HEK293 (cell line): ENCODE measurements around the gene RPS15.

Experiments used
- CTCF ChIA-PET: fragments of 350-600 bp; formaldehyde crosslinking; extraction: SDS; loops from one replicate; lab custom pipeline; 2021; ENCODE audit warnings: antibody characterized with exemption; lab: Yijun Ruan, JAX
- POLR2A ChIA-PET: fragments of 300-600 bp; formaldehyde crosslinking; extraction: SDS; loops from one replicate; lab custom pipeline; 2020; ENCODE audit warnings: antibody characterized with exemption, inconsistent platforms; lab: Yijun Ruan, JAX
- H3K27ac ChIP-seq: fragments of 200-500 bp; sonication (Bioruptor generic); 2 replicates; pipeline ENCODE4 v1.5.1; 2014; ENCODE audit warnings: low read depth, low read length, control low read depth, inconsistent platforms; ENCODE audit errors: extremely low read depth
- H3K36me3 ChIP-seq, 2 experiments: fragments of 200-500 bp in 1 of 2; sonication (Bioruptor generic) in 1 of 2; 1 replicate in 1 of 2; 2 replicates in 1 of 2; pipeline ENCODE4 v1.5.1; 2014 to 2017; ENCODE audit warnings: inconsistent platforms in 2 of 2, low read length in 2 of 2; ENCODE audit not compliant: control insufficient read depth in 2 of 2, insufficient read depth in 1 of 2
- H3K4me1 ChIP-seq: fragments of 200-500 bp; sonication (Bioruptor generic); 2 replicates; pipeline ENCODE4 v1.5.1; 2014; ENCODE audit warnings: mild to moderate bottlenecking, low read length, inconsistent platforms; ENCODE audit not compliant: control insufficient read depth, insufficient read depth
- H3K4me3 ChIP-seq: 2 replicates; pipeline ENCODE4 v1.5.1; 2011; ENCODE audit warnings: low read depth, mild to moderate bottlenecking, control low read depth, low read length, moderate library complexity
- H3K9me3 ChIP-seq: fragments of 200-500 bp; sonication (Bioruptor generic); 2 replicates; pipeline ENCODE4 v1.5.1; 2014; ENCODE audit warnings: low read depth, low read length, inconsistent platforms; ENCODE audit not compliant: control insufficient read depth, insufficient read depth
- BCL6B ChIP-seq: fragments of 450-650 bp; formaldehyde crosslinking; IDR thresholded peaks from 2 replicates; pipeline ENCODE4 v1.5.1; 2017; ENCODE audit warnings: missing biosample characterization, missing genetic modification characterization
- KLF1 ChIP-seq: fragments of 450-650 bp; formaldehyde crosslinking; IDR thresholded peaks from 2 replicates; pipeline ENCODE4 v1.5.1; 2016; ENCODE audit warnings: missing biosample characterization, missing genetic modification characterization
- KLF8 ChIP-seq: fragments of 450-650 bp; formaldehyde crosslinking; IDR thresholded peaks from 2 replicates; pipeline ENCODE4 v1.5.1; 2016; ENCODE audit warnings: missing biosample characterization, missing genetic modification characterization
- PATZ1 ChIP-seq: fragments of 450-650 bp; formaldehyde crosslinking; IDR thresholded peaks from 2 replicates; pipeline ENCODE4 v1.5.1; 2016; ENCODE audit warnings: missing biosample characterization, missing genetic modification characterization
- RBAK ChIP-seq: fragments of 450-650 bp; formaldehyde crosslinking; IDR thresholded peaks from 2 replicates; pipeline ENCODE4 v1.5.1; 2016; ENCODE audit warnings: missing biosample characterization, missing genetic modification characterization
- REST ChIP-seq: fragments of 450-650 bp; formaldehyde crosslinking; IDR thresholded peaks from 2 replicates; pipeline ENCODE4 v1.5.1; 2016; ENCODE audit warnings: missing biosample characterization, missing genetic modification characterization
- SP2 ChIP-seq: fragments of 450-650 bp; formaldehyde crosslinking; IDR thresholded peaks from 2 replicates; pipeline ENCODE4 v1.5.1; 2016; ENCODE audit warnings: missing biosample characterization, missing genetic modification characterization
- YY1 ChIP-seq: fragments of 450-650 bp; formaldehyde crosslinking; IDR thresholded peaks from 2 replicates; pipeline ENCODE4 v1.5.1; 2018; ENCODE audit warnings: missing biosample characterization, missing genetic modification characterization
- ZBTB11 ChIP-seq: fragments of 450-650 bp; formaldehyde crosslinking; conservative IDR thresholded peaks from 2 replicates; pipeline ENCODE4 v1.5.1; 2016; ENCODE audit warnings: low read depth, missing biosample characterization, missing genetic modification characterization
- ZBTB21 ChIP-seq: fragments of 450-650 bp; formaldehyde crosslinking; IDR thresholded peaks from 2 replicates; pipeline ENCODE4 v1.5.1; 2017; ENCODE audit warnings: missing biosample characterization, missing genetic modification characterization
- ZNF16 ChIP-seq: fragments of 450-650 bp; formaldehyde crosslinking; IDR thresholded peaks from 2 replicates; pipeline ENCODE4 v1.5.1; 2016; ENCODE audit warnings: low read depth, missing biosample characterization, missing genetic modification characterization
- ZNF501 ChIP-seq: fragments of 450-650 bp; formaldehyde crosslinking; IDR thresholded peaks from 2 replicates; pipeline ENCODE4 v1.5.1; 2016; ENCODE audit warnings: missing biosample characterization, missing genetic modification characterization
- ZNF600 ChIP-seq: fragments of 450-650 bp; formaldehyde crosslinking; IDR thresholded peaks from 2 replicates; pipeline ENCODE4 v1.5.1; 2016; ENCODE audit warnings: missing biosample characterization, missing genetic modification characterization
- ZNF624 ChIP-seq: fragments of 450-650 bp; formaldehyde crosslinking; IDR thresholded peaks from 2 replicates; pipeline ENCODE4 v1.5.1; 2017; ENCODE audit warnings: missing biosample characterization, missing genetic modification characterization
- ZNF645 ChIP-seq: fragments of 450-650 bp; formaldehyde crosslinking; IDR thresholded peaks from 2 replicates; pipeline ENCODE4; 2016; ENCODE audit warnings: missing biosample characterization, missing genetic modification characterization
- ZNF692 ChIP-seq: fragments of 450-650 bp; formaldehyde crosslinking; IDR thresholded peaks from 2 replicates; pipeline ENCODE4 v1.5.1; 2016; ENCODE audit warnings: missing biosample characterization, missing genetic modification characterization
- ZNF843 ChIP-seq: fragments of 450-650 bp; formaldehyde crosslinking; IDR thresholded peaks from 2 replicates; pipeline ENCODE4 v1.5.1; 2016; ENCODE audit warnings: missing biosample characterization, missing genetic modification characterization

RPS15 gene

GRCh38 chr19:1423436-1424191 is 14.6 kb upstream of the RPS15 start:
- ChIA-PET CTCF (interaction anchor here (0.8 kb wide), 1 partner anchor 144 kb away, joined by 4 read pairs; no protein-coding TSS in a partner anchor), POLR2A (no interaction called here)
- no peak overlapping the region for H3K27ac ChIP-seq
- H3K9me3 ChIP-seq: no peaks in the 10 kb centered on the region
- peaks cover 5 to 99% of the 10 kb centered on the region in 2 experiments for H3K36me3 ChIP-seq
- H3K4me3 ChIP-seq: no peak overlapping the region
- H3K4me1 ChIP-seq: no peaks in the 10 kb centered on the region
- TF ChIP-seq ZNF692 (tag by site-specific recombination) (no peak), ZNF843 (tag by site-specific recombination) (no peak), ZNF624 (no peak), BCL6B (tag by site-specific recombination) (peak; percentile 5; the same call in 1 of the 2 replicates), ZNF600 (tag by site-specific recombination) (0 out of 2 replicates have a peak, but pooled peaks have one; percentile 8), YY1 (tag by site-specific recombination) (no peak), REST (tag by site-specific recombination) (no peak)

GRCh38 chr19:1424192-1424955 is 13.8 kb upstream of the RPS15 start:
- H3K4me3 ChIP-seq: no peak overlapping the region
- CTCF ChIA-PET: interaction anchor here (0.8 kb wide), 1 partner anchor 145 kb away, joined by 4 read pairs; no protein-coding TSS in a partner anchor
- POLR2A ChIA-PET: interaction anchor here (0.7 to 1.1 kb wide), 2 partner anchors 9 to 27 kb away, joined by 3 to 4 read pairs; no protein-coding TSS in a partner anchor
- TF ChIP-seq ZNF501 (tag by site-specific recombination): no peak
- no peak for TF ChIP-seq ZBTB11 (tag by site-specific recombination)
- TF ChIP-seq RBAK (tag by site-specific recombination): no peak
- TF ChIP-seq ZBTB21 (tag by site-specific recombination): no peak
- TF ChIP-seq ZNF645 (tag by site-specific recombination): no peak
- TF ChIP-seq ZNF16 (tag by site-specific recombination): no peak
- peak; percentile 50; the same call in 1 of the 2 replicates for TF ChIP-seq KLF8 (tag by site-specific recombination)
- 0 out of 2 replicates have a peak, but pooled peaks have one; percentile 25 for TF ChIP-seq PATZ1
- TF ChIP-seq SP2 (tag by site-specific recombination): 0 out of 2 replicates have a peak, but pooled peaks have one; percentile 13
- TF ChIP-seq KLF1 (tag by site-specific recombination): peak; percentile 43; the same call in 1 of the 2 replicates

More at GRCh38 chr19:1424192-1424955, 13.8 kb upstream of the RPS15 start:
- H3K36me3 ChIP-seq: peaks cover 7 to 99% of the 10 kb centered on the region in 2 experiments
- no peaks in the 10 kb centered on the region for H3K9me3 ChIP-seq
- H3K4me1 ChIP-seq: no peaks in the 10 kb centered on the region
- H3K27ac ChIP-seq: no peak overlapping the region
